Uterus (tissue), 2 donors: ENCODE measurements around the gene SPTBN4.

ENCODE experiments used
- POLR2A ChIP-seq, 2 donors: fragments of 450-650 bp; IDR thresholded peaks; one replicate each; pipeline ENCODE4 v1.6.1; 2016; ENCODE audit warnings: antibody characterized with exemption in 2 of 2, mild to moderate bottlenecking in 1 of 2, moderate library complexity in 1 of 2
- TF ChIP-seq, protein P1 (sequence below), 4 experiments: fragments of 200-600 bp in 2 of 4; fragments of 450-650 bp in 2 of 4; sonication (generic) in 2 of 4; IDR thresholded peaks; one replicate each; pipeline ENCODE4 v1.5.1; 2016 to 2019; ENCODE audit warnings: antibody characterized with exemption in 4 of 4, mild to moderate bottlenecking in 2 of 4, moderate library complexity in 1 of 4

DNA sequence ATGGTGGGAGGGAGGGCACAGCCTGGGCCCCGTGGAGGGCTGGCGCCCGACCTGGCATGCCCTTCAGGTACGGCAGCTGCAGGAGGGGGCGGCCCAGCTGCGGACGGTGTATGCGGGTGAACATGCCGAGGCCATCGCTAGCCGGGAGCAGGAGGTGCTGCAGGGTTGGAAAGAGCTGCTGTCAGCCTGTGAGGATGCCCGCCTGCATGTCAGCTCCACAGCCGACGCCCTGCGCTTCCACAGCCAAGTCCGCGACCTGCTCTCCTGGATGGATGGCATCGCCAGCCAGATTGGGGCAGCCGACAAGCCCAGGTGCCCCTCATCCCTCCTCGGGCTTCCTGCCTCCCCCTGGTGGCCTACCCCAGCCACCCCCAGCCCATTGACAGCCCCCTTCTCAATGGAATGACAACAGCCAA lies 93.3 kb downstream of the SPTBN4 start:
- TF ChIP-seq, protein P1, sequence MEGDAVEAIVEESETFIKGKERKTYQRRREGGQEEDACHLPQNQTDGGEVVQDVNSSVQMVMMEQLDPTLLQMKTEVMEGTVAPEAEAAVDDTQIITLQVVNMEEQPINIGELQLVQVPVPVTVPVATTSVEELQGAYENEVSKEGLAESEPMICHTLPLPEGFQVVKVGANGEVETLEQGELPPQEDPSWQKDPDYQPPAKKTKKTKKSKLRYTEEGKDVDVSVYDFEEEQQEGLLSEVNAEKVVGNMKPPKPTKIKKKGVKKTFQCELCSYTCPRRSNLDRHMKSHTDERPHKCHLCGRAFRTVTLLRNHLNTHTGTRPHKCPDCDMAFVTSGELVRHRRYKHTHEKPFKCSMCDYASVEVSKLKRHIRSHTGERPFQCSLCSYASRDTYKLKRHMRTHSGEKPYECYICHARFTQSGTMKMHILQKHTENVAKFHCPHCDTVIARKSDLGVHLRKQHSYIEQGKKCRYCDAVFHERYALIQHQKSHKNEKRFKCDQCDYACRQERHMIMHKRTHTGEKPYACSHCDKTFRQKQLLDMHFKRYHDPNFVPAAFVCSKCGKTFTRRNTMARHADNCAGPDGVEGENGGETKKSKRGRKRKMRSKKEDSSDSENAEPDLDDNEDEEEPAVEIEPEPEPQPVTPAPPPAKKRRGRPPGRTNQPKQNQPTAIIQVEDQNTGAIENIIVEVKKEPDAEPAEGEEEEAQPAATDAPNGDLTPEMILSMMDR (IDR thresholded peaks at IDR 0.05): no peak
- TF ChIP-seq POLR2A (IDR thresholded peaks at IDR 0.05): no peak
